Measurements from ENCODE around the gene MACIR. TPM values are rescaled to one million over a fixed set of nuclear protein-coding genes. Genes with fewer than 3 reads are reported as not detected.
A peak's percentile ranks its signal among the peaks of the same experiment; 100 is the strongest.

Gene MACIR
- total RNA-seq, 3 donors from 2014 or later: 13.0 to 18.4 (median 13.4) TPM

GRCh38 chr5:103258957-103259704, 568 bp downstream of the MACIR start:
- no peaks in the 10 kb centered on the region for H3K4me1 ChIP-seq
- H3K27me3 ChIP-seq: no peaks in the 10 kb centered on the region
- H3K27ac ChIP-seq: peak overlapping the region; percentile 57 to 78
- intact Hi-C loops (cut with DNase I; ENCODE audit: low total_unique reads): no loop called here
- H3K36me3 ChIP-seq: no peaks in the 10 kb centered on the region
- no peaks in the 10 kb centered on the region for H3K9me3 ChIP-seq
- H3K4me3 ChIP-seq: peak overlapping the region; percentile 78 to 88 (median 88)
- DNase-seq (ENCODE audit: low spot score in 2 of 2): peak; percentile 18 to 59
- no peak for TF ChIP-seq CTCF (IDR thresholded peaks at IDR 0.05)
- no peak for TF ChIP-seq POLR2A (IDR thresholded peaks at IDR 0.05)
- TF ChIP-seq POLR2AphosphoS5 (IDR thresholded peaks at IDR 0.05): no peak

- no peaks in the 10 kb centered on the region for H3K27me3 ChIP-seq
- no peaks in the 10 kb centered on the region for H3K4me1 ChIP-seq
- peak overlapping the region; percentile 57 to 78 for H3K27ac ChIP-seq
- no peak for DNase-seq (ENCODE audit: low spot score in 2 of 2)
- intact Hi-C loops (cut with DNase I; ENCODE audit: low total_unique reads): no loop called here
- no peaks in the 10 kb centered on the region for H3K9me3 ChIP-seq
- peak overlapping the region; percentile 78 to 88 (median 88) for H3K4me3 ChIP-seq
- H3K36me3 ChIP-seq: no peaks in the 10 kb centered on the region
- TF ChIP-seq POLR2AphosphoS5 (IDR thresholded peaks at IDR 0.05) (no peak), POLR2A (IDR thresholded peaks at IDR 0.05) (no peak), CTCF (IDR thresholded peaks at IDR 0.05) (no peak)
Measured at GRCh38 chr5:103259705-103260355, 1.3 kb downstream of the MACIR start.

- DNase-seq (ENCODE audit: low spot score in 2 of 2): no peak
- Histone ChIP-seq H3K27me3 (no peaks in the 10 kb centered on the region), H3K36me3 (no peaks in the 10 kb centered on the region)
Measured at GRCh38 chr5:103260951-103261350, 2.4 kb downstream of the MACIR start.

GRCh38 chr5:103262422-103262871, 3.9 kb downstream of the MACIR start:
- Histone ChIP-seq H3K9me3 (no peaks in the 10 kb centered on the region), H3K4me1 (no peaks in the 10 kb centered on the region), H3K36me3 (no peaks in the 10 kb centered on the region), H3K27me3 (no peaks in the 10 kb centered on the region), H3K4me3 (no peak overlapping the region), H3K27ac (no peak overlapping the region)
- TF ChIP-seq CTCF (IDR thresholded peaks at IDR 0.05): no peak
- TF ChIP-seq POLR2A (IDR thresholded peaks at IDR 0.05): no peak
- TF ChIP-seq POLR2AphosphoS5 (IDR thresholded peaks at IDR 0.05): no peak
- DNase-seq (ENCODE audit: low spot score in 2 of 2): no peak
- intact Hi-C loops (cut with DNase I; ENCODE audit: low total_unique reads): no loop called here

More at GRCh38 chr5:103260951-103261350, 2.4 kb downstream of the MACIR start:
- Histone ChIP-seq H3K4me3 (peak overlapping the region in 1 of 3 donors; percentile 88), H3K4me1 (no peaks in the 10 kb centered on the region), H3K9me3 (no peaks in the 10 kb centered on the region), H3K27ac (no peak overlapping the region)
- TF ChIP-seq CTCF (IDR thresholded peaks at IDR 0.05) (no peak), POLR2AphosphoS5 (IDR thresholded peaks at IDR 0.05) (no peak)
- intact Hi-C loops (cut with DNase I; ENCODE audit: low total_unique reads): no loop called here

- Histone ChIP-seq H3K4me3 (no peak overlapping the region), H3K27ac (no peak overlapping the region), H3K36me3 (no peaks in the 10 kb centered on the region), H3K4me1 (no peaks in the 10 kb centered on the region), H3K27me3 (no peaks in the 10 kb centered on the region), H3K9me3 (no peaks in the 10 kb centered on the region)
- no peak for DNase-seq (ENCODE audit: low spot score in 2 of 2)
- no peak for TF ChIP-seq POLR2AphosphoS5 (IDR thresholded peaks at IDR 0.05)
- TF ChIP-seq CTCF (IDR thresholded peaks at IDR 0.05): no peak
- no peak for TF ChIP-seq POLR2A (IDR thresholded peaks at IDR 0.05)
- intact Hi-C loops (cut with DNase I; ENCODE audit: low total_unique reads): no loop called here
Measured at GRCh38 chr5:103263054-103263453, 4.5 kb downstream of the MACIR start.

Measured in breast epithelium (tissue), 4 donors.